ENCODE data around the gene CENPB.

CENPB gene

DNA sequence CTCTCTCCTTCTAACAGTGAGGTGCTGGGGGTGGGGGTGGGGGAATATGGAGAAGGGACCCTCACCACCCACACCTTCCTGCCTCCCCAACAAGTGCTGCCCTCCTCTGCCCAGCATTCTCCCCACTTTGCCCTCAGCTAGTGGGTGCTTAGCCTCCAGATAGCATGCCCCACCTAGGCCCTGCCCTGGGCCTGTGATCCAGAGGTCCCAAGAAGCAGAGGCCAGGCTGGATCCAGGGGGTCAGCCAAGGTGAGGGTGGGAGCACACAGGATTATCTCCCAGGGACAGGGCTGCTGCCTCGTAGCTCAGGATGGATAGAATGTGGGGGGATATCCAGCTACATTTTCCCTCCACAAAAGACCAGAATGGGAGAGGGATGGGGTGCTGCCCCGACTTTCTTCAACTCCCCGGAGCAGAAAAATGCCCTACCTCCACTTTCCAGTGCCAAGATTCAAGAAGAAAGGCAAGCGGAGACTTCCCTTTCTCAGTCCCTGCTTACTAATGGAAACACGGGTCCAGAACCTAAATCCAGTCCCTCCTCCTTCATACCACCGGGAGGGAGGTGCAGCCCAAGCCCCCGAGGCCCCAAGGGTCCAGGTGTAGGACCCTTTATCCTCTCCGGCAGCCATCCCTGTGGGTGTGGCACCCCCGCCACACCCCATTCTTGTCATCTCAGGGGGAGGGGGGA, 20.0 kb downstream of the CENPB start:
- peak; percentile 29 for DNase-seq (ENCODE audit: low spot score)

- no peak for DNase-seq (ENCODE audit: low spot score)
Measured at GRCh38 chr20:3765171-3765882, 21.2 kb downstream of the CENPB start.

GRCh38 chr20:3764659-3765058, 21.9 kb downstream of the CENPB start:
- no peak for DNase-seq (ENCODE audit: low spot score)

DNA sequence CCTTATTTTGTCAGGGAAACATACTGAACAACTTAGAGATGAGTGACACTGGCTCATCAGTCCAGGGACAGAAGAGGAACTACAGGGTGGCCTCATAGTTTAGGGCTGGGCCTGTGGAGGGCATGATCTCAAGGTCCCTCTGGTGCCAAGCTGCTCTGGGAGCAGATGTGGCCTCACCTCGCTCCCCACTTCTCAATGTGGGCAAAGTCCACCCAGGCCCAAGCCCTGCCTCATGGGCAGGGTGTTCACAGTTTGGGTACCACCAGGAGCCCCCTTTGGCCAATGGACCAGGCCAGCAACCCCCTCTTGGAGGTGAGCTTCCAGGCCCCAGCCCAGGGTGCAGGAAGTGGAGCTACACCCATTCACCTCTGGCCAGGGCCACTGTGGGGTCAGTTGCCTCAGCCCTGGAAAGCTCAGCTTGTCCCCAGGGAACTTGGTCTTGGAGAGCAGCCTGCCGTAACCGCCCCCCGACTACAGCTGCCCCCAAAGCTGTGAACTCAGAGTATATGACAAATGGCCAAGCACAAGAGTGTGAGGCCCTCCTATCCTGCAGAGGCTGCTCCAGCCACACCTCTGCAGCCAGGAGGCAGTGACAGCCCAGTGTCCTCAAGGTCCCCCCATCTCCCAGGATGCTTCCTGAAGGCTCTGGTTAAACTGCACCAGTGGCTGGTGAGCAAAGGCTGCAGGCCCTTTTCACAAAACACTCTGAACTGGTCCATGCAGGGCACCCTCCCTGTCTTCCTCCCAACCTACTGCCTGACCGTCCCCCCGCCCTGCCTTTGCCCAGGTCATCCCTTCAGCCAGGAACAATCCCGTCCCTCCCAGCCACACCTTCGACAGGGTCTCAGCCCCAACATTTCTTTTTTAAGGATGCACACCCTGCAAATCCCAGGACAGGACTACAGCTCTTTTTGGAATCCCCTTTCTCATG, 22.6 kb downstream of the CENPB start:
- DNase-seq (ENCODE audit: low spot score): no peak

GRCh38 chr20:3760655-3761348, 25.7 kb downstream of the CENPB start:
- no peak for DNase-seq (ENCODE audit: low spot score)

DNA sequence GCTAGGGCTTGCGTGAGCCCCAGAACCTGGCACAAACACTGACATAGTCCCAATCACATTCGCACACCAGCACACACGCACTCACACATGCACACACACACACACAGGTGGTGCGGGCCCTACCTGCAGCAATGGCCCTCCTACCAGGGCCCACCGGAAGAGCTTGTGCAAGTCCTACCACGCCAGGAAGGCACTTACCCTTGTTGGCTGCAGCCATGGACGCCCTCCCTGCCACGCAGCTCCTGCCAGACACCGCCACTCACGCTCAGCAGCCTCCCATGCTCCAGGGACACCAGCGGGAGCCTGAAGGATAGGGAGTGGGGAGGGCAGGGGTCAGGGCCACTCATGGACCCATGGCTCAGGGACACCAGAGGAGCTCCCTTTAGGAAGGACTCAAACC, 26.7 kb downstream of the CENPB start:
- DNase-seq (ENCODE audit: low spot score): no peak

DNA sequence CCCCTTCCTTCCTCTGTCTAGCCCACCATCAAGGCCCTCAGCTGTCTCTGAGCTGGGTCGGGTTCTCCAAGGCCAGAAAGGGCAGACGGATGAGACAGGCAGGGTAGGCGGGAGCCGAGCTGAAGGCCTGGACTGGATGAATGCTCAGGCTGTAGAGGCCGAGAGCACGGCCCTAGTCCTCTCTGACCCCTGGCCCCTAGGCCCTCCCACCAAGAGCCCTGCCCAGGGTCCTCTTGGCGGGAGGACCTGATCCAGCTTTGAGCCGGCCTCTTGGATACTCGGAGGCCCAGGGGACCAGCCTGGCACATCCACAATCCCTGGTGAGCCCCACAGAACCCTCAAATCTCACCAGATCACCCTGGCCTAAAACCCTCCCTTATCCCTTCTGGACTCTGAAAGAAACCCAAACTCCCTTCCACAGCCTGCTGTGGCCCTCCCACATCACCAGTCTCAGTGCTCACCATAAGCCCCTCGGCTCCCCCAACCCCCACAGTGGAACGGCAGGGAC, 27.2 kb downstream of the CENPB start:
- DNase-seq (ENCODE audit: low spot score): no peak

- no peak for DNase-seq (ENCODE audit: low spot score)
Measured at GRCh38 chr20:3758566-3758965, 28.0 kb downstream of the CENPB start.

- DNase-seq (ENCODE audit: low spot score): no peak
Measured at GRCh38 chr20:3757268-3757667, 29.3 kb downstream of the CENPB start.

DNA sequence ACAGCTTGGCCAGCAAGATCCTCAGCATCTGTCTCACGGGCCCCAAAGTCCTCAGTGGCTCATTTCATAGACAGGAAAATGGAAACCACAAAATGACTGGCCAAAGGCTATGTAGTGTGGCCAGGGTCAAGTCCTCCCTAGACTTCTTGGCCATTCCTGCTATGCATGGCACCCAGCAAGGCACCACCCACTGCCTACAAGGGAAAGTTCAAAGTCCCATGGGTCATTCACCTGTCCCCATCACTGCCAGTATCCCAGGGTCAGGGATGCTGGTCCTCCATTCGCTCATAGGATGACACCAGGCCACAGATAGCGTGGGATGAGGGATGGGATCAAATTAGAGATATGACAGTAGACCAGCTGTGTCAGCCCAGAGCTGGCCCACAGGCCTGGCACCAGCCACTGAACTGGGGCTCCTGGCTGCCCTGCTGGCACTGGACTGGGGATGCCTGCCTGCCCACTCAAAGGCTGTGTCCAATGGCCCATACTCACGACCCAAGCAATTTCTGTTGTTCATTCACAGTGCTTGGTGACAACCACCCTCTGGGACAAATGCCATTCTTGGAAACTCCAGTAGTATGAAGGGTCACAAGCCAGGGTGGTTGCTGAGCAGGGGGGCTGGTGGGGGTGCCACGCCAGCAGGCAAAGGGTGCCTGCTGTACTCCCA, 30.6 kb downstream of the CENPB start:
- no peak for DNase-seq (ENCODE audit: low spot score)

- no peak for DNase-seq (ENCODE audit: low spot score)
Measured at GRCh38 chr20:3755269-3755668, 31.3 kb downstream of the CENPB start.

GRCh38 chr20:3754276-3754630, 32.3 kb downstream of the CENPB start:
- no peak for DNase-seq (ENCODE audit: low spot score)

DNA sequence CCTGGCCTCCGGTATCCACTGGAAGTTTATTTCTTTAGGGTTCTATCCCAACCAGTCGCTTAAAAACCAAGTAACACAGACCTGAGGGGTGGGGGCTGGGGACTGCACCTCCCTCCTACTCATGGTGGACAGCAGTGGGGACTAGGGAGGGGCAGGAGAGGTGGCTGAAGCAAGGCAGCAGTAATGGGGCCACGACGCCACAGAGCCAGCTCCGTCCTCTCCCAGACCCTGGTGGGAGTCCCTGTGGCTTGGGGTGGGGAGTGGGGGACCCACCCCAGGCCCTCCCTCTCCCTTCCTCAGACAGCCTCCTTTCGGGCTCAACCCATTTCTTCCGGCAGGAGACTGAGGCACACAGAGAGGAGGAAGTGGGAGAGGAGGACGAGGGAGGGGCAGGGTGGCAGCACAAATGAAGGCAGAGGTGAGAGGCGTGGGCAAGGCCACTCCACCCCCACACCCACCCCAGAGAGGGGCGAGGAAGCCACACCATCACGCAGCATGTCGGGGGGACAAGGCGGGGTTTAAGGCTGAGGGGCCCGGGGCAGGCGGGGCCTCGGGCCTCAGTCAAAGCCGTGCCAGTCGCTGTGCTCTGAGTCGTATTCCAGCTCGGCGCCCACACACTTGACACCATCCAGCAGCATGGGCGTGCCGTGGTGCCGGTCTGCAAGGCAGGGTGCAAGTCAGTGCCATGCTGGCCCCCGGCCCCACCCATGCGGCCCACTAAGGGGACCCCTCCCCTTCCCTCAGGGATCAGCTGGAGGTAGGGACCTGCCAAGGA, 32.9 kb downstream of the CENPB start:
- DNase-seq (ENCODE audit: low spot score): no peak

- peak; percentile 45 for DNase-seq (ENCODE audit: low spot score)
Measured at GRCh38 chr20:3753098-3753497, 33.4 kb downstream of the CENPB start.

GRCh38 chr20:3752386-3752759, 34.2 kb downstream of the CENPB start:
- no peak for DNase-seq (ENCODE audit: low spot score)

DNA sequence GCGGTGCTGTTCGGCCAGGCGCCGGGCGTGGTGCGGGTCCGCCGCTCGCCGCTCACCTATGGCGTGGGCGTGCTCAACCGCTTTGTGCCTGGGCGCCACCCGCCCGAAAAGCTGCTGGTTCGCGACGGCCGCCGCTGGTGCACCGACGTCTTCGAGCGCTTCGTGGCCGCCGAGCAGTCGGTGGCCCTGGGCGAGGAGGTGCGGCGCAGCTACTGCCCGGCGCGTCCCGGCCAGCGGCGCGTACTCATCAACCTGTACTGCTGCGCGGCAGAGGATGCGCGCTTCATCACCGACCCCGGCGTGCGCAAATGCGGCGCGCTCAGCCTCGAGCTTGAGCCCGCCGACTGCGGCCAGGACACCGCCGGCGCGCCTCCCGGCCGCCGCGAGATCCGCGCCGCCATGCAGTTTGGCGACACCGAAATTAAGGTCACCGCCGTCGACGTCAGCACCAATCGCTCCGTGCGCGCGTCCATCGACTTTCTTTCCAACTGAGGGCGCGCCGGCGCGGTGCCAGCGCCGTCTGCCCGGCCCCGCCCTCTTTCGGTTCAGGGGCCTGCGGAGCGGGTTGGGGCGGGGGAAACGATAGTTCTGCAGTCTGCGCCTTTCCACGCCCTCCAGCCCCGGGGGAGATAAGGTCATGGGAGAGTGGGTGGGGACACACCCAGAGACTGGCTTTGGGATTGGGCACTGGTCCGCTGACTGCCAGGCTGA, 34.7 kb downstream of the CENPB start:
- DNase-seq (ENCODE audit: low spot score): no peak

GRCh38 chr20:3751305-3751674, 35.2 kb downstream of the CENPB start:
- no peak for DNase-seq (ENCODE audit: low spot score)

DNA sequence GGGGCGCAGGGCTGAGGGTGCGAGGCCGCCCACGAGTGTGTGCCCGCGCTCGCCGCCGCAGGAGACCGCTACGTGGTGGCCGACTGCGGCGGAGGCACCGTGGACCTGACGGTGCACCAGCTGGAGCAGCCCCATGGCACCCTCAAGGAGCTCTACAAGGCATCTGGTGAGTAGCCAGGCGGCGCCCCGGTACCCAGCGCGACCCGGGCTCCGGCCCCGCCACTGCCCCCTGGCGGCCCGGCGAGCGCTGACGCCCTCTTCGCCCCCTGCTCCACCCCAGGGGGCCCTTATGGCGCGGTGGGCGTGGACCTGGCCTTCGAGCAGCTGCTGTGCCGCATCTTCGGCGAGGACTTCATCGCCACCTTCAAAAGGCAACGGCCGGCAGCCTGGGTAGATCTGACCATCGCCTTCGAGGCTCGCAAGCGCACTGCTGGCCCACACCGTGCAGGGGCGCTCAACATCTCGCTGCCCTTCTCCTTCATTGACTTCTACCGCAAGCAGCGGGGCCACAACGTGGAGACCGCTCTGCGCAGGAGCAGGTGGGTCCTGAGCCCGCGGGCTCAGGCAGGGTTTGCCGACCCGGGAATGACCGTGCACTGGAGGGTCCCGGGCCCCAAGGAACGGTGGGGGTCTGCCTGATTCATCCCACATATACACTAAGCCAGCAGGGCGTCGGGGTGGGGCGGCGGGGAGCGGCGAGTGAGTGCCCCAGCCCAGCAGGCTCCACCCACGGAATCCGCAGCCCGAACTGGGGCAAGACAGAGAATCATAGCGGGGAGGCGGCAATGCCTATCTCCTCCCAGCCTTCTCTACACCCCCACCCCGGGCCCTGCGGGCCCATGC, 36.6 kb downstream of the CENPB start:
- no peak for DNase-seq (ENCODE audit: low spot score)

- no peak for DNase-seq (ENCODE audit: low spot score)
Measured at GRCh38 chr20:3749087-3749688, 37.4 kb downstream of the CENPB start.
